Body of pancreas (tissue), 4 donors: ENCODE data around the gene FOXC1.

Source experiments
- POLR2A ChIP-seq, 3 donors: fragments of 450-650 bp; IDR thresholded peaks; one replicate each; pipeline ENCODE4 v1.6.1; 2016; ENCODE audit warnings: antibody characterized with exemption in 3 of 3, mild to moderate bottlenecking in 2 of 3
- TF ChIP-seq, protein P1 (sequence below), 7 experiments: fragments of 450-650 bp in 4 of 7; fragments of 200-600 bp in 3 of 7; sonication (generic) in 3 of 7; IDR thresholded peaks; one replicate each; pipeline ENCODE4 v1.5.1; 2016 to 2019; ENCODE audit warnings: antibody characterized with exemption in 7 of 7

DNA sequence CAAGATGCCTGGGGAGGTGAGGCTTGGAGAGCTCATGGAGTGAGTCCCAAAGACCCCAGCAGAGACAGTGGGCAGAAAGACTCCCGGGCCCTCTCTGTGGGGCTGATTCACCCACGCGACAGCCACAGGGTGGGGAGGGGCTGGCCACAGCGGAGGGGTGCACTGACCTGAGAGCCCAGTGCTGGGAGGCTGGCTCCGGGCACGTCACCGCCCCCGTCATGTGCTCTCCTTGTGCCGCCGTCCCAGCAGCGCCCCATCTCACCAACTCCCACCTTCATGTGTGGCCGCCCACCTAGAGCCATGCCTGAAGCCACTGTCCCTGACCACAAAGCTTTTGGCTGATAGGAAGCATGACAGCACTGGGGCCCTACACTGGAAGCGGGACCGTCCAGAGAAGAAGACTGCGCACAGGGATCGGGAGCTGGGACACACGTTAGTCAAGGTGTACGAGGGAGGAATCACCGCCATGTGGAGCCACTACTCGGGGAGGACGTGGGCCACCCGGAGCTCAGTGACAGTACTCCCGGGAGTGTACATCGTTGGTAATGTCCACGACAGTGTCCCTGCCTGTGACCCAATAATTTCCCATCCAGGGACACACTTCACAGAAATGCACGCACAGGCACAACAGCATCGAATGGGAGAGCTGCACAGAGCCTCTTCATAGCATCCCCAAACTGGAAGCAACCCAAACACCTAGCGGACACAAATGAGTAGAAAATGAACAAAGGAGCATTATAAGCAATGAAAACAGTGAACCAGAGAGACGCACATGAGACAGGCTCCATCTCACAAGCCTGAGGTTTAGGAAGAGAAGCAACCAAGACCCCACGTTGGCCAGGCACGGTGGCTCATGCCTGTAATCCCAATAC is 28.4 kb upstream of the FOXC1 start:
- TF ChIP-seq, protein P1, sequence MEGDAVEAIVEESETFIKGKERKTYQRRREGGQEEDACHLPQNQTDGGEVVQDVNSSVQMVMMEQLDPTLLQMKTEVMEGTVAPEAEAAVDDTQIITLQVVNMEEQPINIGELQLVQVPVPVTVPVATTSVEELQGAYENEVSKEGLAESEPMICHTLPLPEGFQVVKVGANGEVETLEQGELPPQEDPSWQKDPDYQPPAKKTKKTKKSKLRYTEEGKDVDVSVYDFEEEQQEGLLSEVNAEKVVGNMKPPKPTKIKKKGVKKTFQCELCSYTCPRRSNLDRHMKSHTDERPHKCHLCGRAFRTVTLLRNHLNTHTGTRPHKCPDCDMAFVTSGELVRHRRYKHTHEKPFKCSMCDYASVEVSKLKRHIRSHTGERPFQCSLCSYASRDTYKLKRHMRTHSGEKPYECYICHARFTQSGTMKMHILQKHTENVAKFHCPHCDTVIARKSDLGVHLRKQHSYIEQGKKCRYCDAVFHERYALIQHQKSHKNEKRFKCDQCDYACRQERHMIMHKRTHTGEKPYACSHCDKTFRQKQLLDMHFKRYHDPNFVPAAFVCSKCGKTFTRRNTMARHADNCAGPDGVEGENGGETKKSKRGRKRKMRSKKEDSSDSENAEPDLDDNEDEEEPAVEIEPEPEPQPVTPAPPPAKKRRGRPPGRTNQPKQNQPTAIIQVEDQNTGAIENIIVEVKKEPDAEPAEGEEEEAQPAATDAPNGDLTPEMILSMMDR (IDR thresholded peaks at IDR 0.05): no peak
- no peak for TF ChIP-seq POLR2A (IDR thresholded peaks at IDR 0.05)
